ENCODE results near the gene RDH11.
"Not testable (repeated sequence)": the region's sequence is repeated elsewhere in the genome, so short reads cannot be mapped to it uniquely, and the experiment has no call there.

Gene RDH11

GRCh38 chr14:67703997-67704396, 8.4 kb upstream of the RDH11 start:
- DNase-seq = peak; percentile 57 to 65

GRCh38 chr14:67701492-67701891, 5.9 kb upstream of the RDH11 start, which contains the start of gene RDH12:
Gene RDH12, plus strand, starts transcription at chr14:67701886. Its CDS starts 20,757 bp downstream, at chr14:67722643.
- not testable (repeated sequence) for DNase-seq

- DNase-seq = no peak
These were observed 2.6 kb upstream of the RDH11 start for GRCh38 chr14:67698179-67698578.

- DNase-seq = peak in 1 of 2 donors; percentile 13
These were observed 1.4 kb upstream of the RDH11 start for GRCh38 chr14:67697006-67697405.

- peak; percentile 79 to 93 for DNase-seq
These were observed 672 bp downstream of the RDH11 start for GRCh38 chr14:67694791-67695393.

- DNase-seq = no peak
These were observed 5.6 kb downstream of the RDH11 start for GRCh38 chr14:67690011-67690410.

- no peak for DNase-seq
These were observed 11.7 kb downstream of the RDH11 start for GRCh38 chr14:67683842-67684241.

- DNase-seq = peak; percentile 91 to 94
These were observed 14.6 kb downstream of the RDH11 start for GRCh38 chr14:67680941-67681340.

- peak; percentile 62 to 81 for DNase-seq
These were observed 15.4 kb downstream of the RDH11 start for GRCh38 chr14:67680121-67680602.

- no peak for DNase-seq
These were observed 16.6 kb downstream of the RDH11 start for GRCh38 chr14:67679006-67679405.

GRCh38 chr14:67675219-67675582, 20.4 kb downstream of the RDH11 start:
- no peak for DNase-seq

- DNase-seq = peak; percentile 71 to 74
These were observed 20.9 kb downstream of the RDH11 start, which contains the start of gene VTI1B for GRCh38 chr14:67674480-67675218. Gene VTI1B, minus strand, starts transcription at chr14:67674632. Its CDS starts 143 bp downstream, at chr14:67674489.

GRCh38 chr14:67674139-67674479, 21.5 kb downstream of the RDH11 start:
- DNase-seq = peak; percentile 50 to 55

GRCh38 chr14:67673451-67673850, 22.1 kb downstream of the RDH11 start:
- no peak for DNase-seq

- no peak for DNase-seq
These were observed 27.0 kb downstream of the RDH11 start for GRCh38 chr14:67668559-67668958.

- peak; percentile 34 to 63 for DNase-seq
These were observed 28.7 kb downstream of the RDH11 start for GRCh38 chr14:67666750-67667449.

- DNase-seq = no peak
These were observed 29.7 kb downstream of the RDH11 start for GRCh38 chr14:67665868-67666267.

- no peak for DNase-seq
These were observed 31.9 kb downstream of the RDH11 start for GRCh38 chr14:67663633-67664032.

GRCh38 chr14:67653651-67654280, 41.8 kb downstream of the RDH11 start:
- DNase-seq = no peak

- DNase-seq = no peak
These were observed 43.4 kb downstream of the RDH11 start for GRCh38 chr14:67652189-67652588.

- DNase-seq = no peak
These were observed 44.9 kb downstream of the RDH11 start for GRCh38 chr14:67650694-67651093.

GRCh38 chr14:67650151-67650550, 45.4 kb downstream of the RDH11 start:
- no peak for DNase-seq

- DNase-seq = no peak
These were observed 49.4 kb downstream of the RDH11 start for GRCh38 chr14:67646131-67646530.

Measured in inflammatory macrophage treated with lipopolysaccharide for 1 hour (primary cell).